ENCODE results near the gene SLC37A3.
"Not testable (repeated sequence)": the region's sequence is repeated elsewhere in the genome, so short reads cannot be mapped to it uniquely, and the experiment has no call there.

The SLC37A3 gene

DNA sequence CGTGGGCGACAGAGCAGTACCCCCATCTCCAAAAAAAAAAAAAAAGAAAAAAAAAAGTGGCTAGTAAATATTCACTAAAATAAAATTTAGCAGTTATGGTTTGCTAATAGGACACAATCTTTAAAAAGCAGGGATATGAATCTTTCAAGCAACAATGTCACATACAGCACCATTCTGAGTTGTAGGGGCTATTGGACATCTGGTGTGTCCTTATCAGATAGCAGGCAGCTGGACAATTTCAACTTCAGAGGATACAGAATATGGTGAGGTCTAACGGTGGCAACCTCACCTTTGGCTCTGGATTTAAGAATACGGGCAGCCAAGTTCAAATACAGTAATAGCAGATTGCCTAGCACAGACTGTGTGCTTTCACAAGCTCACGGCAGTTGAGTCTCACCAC lies 51.1 kb downstream of the SLC37A3 start:
- no peak for DNase-seq (ENCODE audit: low read depth)

DNA sequence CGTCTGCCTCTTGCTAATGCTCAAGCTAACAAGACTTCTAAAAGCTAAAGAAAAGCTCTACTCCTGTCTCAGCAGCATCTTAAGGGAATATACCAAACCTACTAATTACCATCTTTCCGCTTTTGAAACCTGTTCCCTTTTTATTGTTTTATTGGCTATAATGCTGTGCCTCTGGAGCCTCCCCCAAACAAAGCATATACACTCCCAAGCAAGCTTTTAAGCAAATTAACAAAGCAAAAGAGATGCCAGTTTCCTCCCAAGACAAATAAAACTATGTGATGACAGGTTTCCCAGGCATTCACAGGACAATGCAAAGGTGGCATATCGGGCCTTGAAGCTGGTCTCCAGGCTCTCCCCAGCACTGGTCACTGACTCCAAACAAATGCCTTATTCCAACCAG lies 52.9 kb downstream of the SLC37A3 start:
- no peak for DNase-seq (ENCODE audit: low read depth)

DNA sequence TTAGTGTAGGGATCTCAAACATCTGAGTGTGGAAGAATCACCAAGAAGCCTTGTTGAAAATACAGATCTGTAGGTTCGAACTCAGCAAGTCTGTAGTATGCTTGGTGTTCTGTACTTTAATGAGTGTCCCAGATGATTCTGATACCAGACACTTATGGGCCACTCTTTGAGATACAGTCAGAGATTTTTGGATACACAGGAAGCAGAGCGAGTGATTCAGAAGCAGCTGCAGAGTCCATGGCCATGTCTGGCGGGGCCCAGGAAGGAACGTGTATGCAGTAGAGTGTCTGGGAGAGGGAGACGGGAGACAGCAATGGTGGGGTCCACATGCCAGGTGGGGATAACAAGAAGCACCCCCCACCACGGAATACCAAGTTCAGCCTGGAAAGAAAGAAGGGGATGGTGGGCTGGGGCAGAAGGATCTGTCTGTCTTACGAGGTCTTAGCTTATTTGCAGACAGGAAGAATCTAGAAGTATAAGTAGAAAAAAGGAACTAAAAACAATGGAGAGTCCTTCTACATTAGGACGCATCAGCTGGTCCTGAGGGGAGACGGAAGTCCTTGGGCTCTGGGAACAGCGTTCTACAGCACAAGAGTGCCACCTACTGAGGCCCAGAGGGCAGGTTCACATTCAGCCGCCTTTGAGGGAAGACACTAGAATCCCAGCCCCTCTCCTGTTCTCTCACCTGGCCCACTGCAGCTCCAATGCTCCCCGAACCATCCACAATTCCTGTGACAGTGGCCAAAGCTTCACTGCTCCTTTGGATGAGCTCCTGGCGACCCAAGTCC lies 55.4 kb downstream of the SLC37A3 start:
- no peak for DNase-seq (ENCODE audit: low read depth)

DNA sequence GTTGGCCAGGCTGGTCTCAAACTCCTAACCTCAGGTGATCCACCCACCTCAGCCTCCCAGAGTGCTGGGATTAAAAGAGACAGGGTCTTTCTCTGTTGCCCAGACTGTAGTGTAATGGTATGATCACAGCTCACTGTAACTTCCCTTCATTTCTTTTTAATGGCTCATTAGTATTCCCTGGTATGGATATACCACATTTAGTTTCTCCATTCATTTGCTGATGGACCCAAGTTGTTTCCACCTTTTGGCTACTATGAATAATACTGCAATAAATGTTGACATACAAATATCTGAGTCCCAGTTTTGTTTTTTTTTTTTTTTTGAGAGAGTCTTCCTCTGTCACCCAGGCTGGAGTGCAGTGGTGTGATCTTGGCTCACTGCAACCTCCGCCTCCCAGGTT lies 59.4 kb downstream of the SLC37A3 start:
- DNase-seq (ENCODE audit: low read depth) = not testable (repeated sequence)

DNA sequence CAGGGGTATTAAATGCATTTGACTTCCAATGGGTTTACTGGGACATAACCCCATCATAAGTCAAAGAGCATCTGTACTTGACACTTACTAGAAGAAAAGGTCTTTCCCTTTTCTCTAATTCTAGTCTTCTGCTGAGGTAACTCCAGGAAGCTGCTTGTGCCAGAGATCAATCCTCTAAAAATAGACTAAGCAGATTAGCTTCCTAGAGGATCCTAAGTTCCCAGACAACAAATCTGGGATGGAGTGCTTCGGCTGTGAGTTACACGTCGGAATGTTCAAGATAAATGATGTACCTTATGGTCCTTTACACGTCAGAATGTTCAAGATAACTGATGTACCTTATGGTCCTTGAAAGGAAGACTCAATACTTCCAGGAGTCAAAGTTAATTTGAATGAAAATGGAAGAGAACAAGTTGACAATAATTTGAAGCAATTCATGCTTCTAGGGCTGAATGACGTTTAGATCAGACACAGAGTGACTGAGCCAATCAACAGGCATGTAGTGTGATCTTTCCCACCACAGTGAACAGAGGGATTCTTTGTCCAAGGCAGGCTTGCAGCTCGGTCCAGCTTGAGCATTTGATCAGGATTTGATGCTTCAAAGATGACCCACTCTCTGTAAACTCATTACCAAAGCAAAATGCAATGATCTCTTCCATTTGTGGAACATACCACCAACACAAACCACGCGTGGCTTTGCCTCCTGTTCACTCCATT lies 63.8 kb downstream of the SLC37A3 start:
- DNase-seq (ENCODE audit: low read depth) = no peak

DNA sequence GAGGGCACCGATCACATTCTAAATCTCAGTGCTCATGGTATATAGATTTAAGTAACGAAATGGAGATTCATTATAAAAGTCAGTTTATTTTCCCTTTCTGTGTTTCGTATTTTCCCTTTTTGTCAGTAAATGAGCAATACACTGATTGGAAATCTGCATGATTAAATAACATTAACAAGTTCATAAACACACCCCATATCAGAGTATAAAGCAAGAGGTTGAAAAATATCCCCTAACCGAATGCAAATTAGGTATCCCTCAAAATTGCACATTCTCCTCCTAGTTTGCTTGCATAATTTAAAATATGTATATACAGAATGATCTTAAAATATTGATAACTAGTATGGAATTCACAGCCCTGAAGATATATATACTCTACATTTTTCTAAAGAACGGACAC lies 64.6 kb downstream of the SLC37A3 start:
- no peak for DNase-seq (ENCODE audit: low read depth)

DNA sequence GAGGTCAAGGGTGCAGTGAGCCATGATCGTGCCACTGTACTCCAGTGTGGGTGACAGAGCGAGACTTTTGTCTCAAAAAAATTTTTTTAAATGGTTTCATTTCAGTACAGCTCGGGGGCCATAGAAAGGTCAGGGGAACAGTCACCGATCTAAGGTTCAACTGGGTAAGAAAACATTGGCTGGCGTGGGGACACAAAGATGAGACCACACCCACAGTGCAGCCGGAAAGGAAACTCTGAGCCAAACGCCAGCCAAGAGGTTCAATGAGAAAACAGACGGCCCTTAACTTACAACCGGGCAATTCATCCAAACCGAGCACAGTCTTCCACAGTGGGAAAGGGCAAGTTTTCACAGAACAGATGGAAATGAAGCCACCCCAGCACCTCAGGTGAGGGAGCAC lies 65.1 kb downstream of the SLC37A3 start:
- DNase-seq (ENCODE audit: low read depth) = no peak

DNA sequence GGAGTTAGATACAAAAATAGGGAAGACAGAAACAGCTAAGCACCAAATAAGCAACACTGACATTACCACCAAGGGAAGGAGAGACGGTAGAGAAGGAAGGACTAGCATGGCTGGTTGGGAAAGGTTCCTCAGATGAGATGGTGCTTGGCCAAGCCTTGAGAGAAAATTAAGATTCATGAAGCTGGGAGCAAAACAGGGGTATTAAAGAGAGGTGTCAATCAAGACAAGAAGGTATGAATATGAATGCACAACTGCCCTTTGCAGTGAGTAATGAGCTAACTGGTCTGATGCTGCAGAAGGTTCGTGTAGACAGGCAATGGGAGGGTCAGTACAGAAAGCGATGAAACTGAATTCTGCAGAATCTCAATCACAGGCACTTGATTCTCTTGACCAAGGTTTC lies 67.7 kb downstream of the SLC37A3 start:
- DNase-seq (ENCODE audit: low read depth) = no peak

DNA sequence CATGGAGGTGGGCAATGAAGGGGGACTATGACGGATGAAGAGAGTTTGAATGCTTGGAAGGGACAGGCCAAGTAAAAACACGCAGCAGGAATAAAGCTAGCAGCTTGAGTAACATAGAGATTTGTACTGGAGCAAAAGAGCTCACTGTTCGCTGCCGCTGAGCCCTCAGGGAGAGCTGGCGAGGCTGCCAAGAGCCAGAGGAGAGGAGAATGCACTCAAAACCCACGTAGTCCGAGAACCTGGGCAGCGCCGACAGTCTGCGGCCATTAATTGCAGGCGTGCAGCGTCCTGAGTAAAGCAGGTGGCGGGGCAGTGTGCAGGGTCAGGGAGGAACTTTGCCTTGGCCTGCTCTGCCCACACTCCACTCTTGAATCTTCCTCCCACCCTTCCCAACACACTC lies 68.2 kb downstream of the SLC37A3 start:
- no peak for DNase-seq (ENCODE audit: low read depth)

DNA sequence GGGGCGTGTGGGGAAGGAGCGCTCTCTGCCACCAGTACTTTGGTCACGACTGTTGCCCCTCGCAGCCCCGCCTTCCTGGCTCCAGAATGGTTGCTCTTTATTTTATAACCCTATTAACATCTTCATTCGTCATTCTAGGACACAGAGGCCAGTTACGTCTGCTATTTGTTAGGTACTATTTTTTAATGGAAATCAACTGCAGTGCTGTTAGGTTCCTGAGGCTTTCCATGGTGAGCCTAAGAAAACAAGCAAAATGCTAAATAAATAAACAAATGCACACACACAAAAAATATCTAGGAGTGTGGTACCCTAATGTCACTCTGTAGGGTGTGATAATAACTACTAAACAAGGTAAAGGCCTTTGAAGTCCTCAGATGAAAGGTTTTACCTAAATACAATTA lies 71.1 kb downstream of the SLC37A3 start:
- DNase-seq (ENCODE audit: low read depth) = no peak

DNA sequence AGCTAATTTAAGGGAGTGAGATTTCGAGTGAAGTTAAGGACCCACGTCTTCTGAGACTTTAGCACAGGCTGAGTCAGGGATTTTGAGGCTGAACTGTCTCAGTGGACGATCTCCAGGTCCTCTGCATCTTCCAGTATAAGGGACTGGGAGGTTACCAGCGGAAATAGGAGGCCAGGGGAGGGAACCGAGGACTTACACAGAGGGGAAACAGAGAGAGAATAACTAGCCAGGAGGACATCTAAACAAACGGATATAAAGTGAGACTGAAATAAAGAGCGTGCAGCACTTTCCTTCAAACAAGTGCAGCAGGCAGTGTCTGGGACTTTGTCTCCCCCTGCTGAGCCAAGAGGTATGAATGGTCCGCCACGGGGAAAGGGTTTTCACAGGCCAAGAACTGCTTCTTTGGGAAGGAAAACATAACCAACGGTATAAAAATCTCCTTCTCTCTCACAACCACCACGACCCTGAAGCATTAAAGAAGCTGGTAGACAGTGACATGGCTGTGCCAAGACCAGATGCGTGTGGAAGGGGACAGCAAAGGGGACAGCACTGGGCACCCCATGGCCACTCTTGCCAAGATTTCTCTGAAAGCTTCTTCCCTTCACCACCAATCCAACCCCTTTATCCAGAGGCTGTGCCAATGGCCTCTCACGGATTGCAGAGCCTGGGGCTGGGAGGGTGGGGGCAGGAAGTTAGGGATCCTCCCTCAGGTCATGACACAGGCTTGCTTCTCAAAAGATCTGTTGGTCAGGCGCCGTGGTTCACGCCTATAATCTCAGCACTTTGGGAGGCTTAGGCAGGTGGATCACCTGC lies 72.0 kb downstream of the SLC37A3 start:
- peak; percentile 38 for DNase-seq (ENCODE audit: low read depth)

DNA sequence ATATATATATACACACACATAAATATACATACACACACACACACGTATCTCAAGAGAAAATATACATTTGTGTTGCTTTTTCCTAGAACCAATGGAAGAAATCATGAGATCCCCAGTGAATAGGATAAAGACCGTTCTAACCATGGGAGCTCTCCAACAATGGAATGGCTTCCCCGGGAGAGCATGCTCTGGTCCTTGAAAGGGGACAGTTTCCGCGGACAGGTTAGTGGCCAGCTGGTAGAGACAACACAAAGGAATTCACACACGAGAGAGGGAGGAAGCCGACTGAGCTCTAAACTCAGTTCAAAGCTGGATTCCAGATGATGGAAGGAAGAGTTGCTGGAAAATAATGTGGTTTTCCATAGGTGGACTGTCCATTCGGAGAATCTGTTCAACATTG lies 72.7 kb downstream of the SLC37A3 start:
- DNase-seq (ENCODE audit: low read depth) = no peak

DNA sequence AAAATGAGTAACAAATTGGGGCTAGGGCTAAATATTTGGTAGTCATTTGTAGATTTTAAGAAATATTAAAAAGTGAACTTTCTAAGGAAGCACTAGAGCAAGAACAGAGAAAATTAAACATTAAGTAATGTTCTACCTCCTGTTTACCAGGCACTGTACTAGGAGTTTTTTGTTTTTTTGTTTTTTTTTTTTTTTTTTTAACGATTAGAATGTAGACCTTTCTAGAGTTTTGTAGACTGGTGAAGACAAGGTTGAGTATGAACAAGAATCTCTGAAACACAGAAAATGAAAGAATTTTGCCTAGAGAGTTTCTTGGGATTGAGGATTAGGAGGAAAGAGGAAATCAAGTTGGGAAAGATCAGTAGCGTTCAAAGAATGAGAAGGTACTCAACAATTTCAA lies 73.6 kb downstream of the SLC37A3 start:
- DNase-seq (ENCODE audit: low read depth) = no peak

DNA sequence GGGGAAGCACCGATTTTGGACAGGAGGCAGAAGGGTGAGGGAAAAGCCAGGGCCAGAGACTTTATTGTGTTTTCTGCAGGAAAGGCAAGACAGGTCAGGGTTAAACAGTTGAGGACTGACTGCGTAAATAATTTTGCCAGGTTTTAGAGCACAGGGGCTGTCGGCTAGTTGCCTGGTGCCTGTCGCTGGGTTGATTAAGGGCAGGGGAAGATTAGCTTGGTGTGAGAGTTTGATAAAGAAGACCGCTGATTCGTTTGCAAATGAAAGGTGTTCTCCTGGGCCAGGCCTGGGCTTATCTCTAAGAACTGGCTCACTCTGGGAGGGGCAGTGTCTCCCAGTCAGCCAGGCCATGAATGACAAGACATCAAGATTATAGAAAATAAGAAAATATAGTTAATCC lies 75.6 kb downstream of the SLC37A3 start:
- no peak for DNase-seq (ENCODE audit: low read depth)

DNA sequence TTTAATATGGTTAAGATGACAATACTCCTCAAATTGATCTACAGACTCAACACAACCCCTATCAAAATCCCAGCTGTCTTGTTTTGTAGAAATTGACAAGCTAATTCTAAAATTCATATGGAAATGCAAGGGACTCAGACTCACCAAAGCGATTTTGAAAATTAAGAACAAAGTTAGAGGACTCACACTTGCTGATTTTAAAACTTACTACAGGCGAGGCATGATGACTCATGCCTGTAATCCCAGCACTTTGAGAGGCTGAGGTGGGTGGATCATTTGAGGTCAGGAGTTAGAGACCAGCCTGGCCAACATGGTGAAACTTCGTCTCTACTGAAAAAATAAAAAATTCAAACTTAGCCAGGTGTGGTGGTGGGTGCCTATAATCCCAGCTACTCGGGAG lies 78.3 kb downstream of the SLC37A3 start:
- DNase-seq (ENCODE audit: low read depth) = not testable (repeated sequence)

DNA sequence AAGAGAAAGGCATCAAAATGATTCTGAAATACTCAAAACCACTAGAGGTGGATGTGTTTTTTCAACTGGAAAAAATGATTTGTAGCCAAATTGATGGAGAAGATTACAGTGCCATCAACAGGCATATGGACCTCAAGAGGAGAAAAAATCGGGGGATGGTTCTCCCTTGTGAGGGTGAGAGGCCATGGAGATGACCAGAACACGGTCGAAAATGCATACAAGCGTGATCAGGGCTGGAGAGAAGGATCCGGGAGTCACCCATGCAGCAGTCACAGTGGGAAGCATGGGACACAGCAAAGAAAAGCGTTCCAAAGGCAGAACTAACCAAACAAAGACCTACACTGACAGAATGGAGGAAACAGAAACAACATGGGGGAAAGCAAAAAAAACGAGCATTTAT lies 80.3 kb downstream of the SLC37A3 start:
- DNase-seq (ENCODE audit: low read depth) = no peak

DNA sequence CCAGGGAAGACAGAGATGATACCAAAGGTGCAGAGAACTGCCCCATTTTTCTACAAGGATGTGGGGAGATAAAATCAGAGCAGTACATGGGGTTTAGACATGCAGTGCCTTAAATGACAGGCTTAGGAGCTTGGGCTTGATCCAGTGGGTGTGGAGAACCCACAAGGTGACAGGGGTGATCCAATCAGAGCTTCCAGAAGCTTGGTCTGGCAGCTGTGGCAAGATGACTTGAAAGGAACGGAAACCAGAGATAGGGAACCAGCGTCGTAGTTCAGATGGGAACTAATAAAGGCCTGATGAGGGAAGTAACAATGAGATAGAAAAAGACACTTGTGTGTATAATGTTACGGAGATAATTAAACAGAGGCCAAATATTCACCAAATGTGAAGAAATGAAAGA lies 80.7 kb downstream of the SLC37A3 start:
- DNase-seq (ENCODE audit: low read depth) = no peak

DNA sequence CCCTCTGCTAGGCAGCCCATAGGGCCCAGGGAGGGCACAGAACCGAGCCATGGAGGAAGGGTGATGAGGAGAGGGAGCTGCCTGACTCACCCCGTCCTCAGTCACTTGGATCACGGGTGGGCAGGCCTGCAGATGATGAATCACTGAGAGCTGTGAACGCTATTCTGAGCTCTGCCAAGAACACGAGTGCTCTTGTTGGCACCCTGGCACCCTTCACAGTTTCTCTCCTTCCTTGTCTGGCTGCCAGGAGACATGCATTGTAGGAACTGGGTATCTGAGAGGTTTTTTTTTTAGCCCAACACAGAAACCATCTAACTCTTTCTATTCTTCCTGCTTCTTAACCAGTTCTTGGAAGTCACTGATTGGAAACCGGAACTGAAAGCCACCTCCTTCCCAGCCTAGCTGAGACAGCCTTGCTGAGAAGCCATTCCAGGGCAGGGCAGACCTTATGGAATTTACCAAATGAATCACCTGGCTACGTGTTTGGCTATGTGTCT lies 82.1 kb downstream of the SLC37A3 start:
- DNase-seq (ENCODE audit: low read depth) = peak; percentile 51

DNA sequence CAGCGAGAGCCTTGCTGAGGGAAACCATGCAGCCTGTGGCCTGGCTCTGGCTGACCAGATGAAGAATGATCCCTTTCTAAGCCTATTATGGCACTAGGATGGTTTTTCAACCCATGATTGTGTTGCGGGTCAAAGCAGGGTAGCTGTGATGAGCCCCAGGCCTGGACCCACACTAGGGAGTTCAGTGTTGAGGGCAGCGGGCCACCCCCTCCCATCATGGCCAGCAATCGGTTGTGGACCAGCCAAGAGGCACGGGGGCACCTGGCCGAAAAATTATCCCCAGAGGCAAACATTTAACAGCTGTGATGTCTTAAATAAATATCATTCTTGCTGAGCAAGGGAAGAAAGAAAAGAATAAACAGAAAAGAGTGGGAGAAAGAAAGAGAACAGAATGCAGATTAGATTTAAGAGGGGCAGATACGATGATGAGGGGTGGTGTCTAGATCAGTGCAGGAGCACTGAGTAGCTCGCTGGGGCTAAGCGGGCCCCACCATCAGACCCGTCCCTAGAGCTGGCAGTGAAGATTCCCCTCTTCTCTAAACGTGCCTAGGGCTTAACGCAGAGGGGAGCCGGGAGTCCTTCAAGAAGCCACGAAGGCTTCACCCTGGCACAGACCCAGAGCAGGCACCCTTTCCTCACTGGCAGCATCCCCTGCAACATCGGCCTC lies 82.7 kb downstream of the SLC37A3 start:
- no peak for DNase-seq (ENCODE audit: low read depth)

DNA sequence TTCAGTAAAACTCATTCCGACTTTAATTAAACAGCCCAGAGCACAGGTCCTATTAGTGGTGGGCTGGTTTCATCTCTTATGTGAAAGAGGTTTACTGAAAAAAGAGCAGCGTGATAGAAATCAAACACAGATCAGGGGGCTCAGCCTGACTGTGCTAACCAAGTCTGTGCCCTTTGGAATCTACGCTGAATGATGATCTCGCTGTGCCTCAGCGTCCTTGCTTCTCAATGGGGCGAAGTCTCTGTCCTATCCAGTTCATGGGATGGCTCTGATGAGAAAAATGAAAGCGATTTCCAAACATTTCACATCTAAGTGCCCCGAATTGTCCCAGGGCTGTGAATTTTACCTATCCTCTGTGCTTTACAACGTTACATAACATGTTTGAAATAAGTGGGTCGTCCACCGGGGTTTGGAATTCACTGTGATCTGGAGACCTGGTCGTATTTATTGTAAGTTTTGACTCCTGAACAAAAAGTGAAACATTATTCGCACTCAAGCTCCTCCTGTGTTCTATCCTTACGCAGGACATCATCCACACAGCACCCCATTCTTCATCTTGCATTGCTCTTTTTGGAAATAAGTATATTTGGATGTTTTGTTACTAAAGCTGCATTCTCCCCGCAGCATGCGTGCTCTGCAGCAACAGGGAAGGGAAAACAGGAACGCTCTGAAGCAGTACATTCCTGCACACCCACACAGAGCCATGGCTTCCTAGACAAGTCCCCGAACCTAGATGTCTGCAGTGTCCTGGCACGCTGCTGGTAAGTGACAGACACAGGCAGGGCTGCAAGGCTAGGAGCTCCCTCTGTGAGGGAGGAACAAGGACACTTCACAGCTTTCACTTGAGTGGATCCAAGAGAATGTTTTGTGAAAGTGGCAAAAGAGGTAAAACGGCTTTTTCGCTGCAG lies 83.5 kb downstream of the SLC37A3 start:
- no peak for DNase-seq (ENCODE audit: low read depth)

All from GM04504 (cell line).